ENCODE measurements around the gene TMEM88. TPM values are rescaled to one million over a fixed set of nuclear protein-coding genes. Genes with fewer than 3 reads are reported as not detected.
A peak's percentile ranks its signal among the peaks of the same experiment; 100 is the strongest.

TMEM88 gene
- total and polyA plus RNA-seq, 4 donors = 0.65 to 4.6 (median 3.7) TPM

GRCh38 chr17:7834957-7835813 is 19.7 kb upstream of the TMEM88 start:
- Histone ChIP-seq H3K36me3 (ENCODE audit: control insufficient read depth in 4 of 4, insufficient read depth in 3 of 4, low read depth in 1 of 4, low read length in 3 of 4) (no peaks in the 10 kb centered on the region), H3K27me3 (ENCODE audit: control insufficient read depth in 4 of 4, insufficient read depth in 4 of 4, low read length in 3 of 4) (no peaks in the 10 kb centered on the region), H3K27ac (ENCODE audit: low read depth in 1 of 2, low read length in 2 of 2) (peak overlapping the region; percentile 98 to 99), H3K4me1 (ENCODE audit: control insufficient read depth in 4 of 4, insufficient read depth in 4 of 4, low read length in 3 of 4) (peaks cover 7 to 56% (median 38%) of the 10 kb centered on the region in 4 donors), H3K9ac (ENCODE audit: low read depth in 1 of 2, low read length in 2 of 2) (peak overlapping the region; percentile 64 to 68), H3K4me3 (ENCODE audit: low read depth in 1 of 3, low read length in 3 of 3) (peak overlapping the region; percentile 59 to 74 (median 72)), H3K9me3 (ENCODE audit: control insufficient read depth in 4 of 4, low read length in 3 of 4) (no peaks in the 10 kb centered on the region)
- DNase-seq (ENCODE audit: low spot score) = peak; percentile 92
- under 1% methylated on average over 69 of the region's 69 CpGs for WGBS
- TF ChIP-seq, protein P1, sequence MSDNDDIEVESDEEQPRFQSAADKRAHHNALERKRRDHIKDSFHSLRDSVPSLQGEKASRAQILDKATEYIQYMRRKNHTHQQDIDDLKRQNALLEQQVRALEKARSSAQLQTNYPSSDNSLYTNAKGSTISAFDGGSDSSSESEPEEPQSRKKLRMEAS (IDR thresholded peaks at IDR 0.05) = no peak
- TF ChIP-seq EGR1 (IDR thresholded peaks at IDR 0.05; ENCODE audit: low read depth in 2 of 2) = no peak
- peak in 1 of 2 donors; percentile 9 for TF ChIP-seq JUND (IDR thresholded peaks at IDR 0.05)
- peak in 1 of 2 donors; percentile 11 for TF ChIP-seq RXRA (IDR thresholded peaks at IDR 0.05)
- peak in 1 of 2 donors; percentile 21 for TF ChIP-seq GABPA (IDR thresholded peaks at IDR 0.05 in 1 of 2, conservative IDR thresholded peaks at IDR 0.05 in 1 of 2)
- peak; percentile 54 for TF ChIP-seq CTCF (IDR thresholded peaks at IDR 0.05; ENCODE audit: low read depth, low read length, missing input control)
- TF ChIP-seq, protein P2, sequence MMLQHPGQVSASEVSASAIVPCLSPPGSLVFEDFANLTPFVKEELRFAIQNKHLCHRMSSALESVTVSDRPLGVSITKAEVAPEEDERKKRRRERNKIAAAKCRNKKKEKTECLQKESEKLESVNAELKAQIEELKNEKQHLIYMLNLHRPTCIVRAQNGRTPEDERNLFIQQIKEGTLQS (IDR thresholded peaks at IDR 0.05) = no peak
- peak; percentile 18 for TF ChIP-seq YY1 (IDR thresholded peaks at IDR 0.05)
- peak; percentile 67 to 78 for TF ChIP-seq RAD21 (IDR thresholded peaks at IDR 0.05)
- TF ChIP-seq, protein P3, sequence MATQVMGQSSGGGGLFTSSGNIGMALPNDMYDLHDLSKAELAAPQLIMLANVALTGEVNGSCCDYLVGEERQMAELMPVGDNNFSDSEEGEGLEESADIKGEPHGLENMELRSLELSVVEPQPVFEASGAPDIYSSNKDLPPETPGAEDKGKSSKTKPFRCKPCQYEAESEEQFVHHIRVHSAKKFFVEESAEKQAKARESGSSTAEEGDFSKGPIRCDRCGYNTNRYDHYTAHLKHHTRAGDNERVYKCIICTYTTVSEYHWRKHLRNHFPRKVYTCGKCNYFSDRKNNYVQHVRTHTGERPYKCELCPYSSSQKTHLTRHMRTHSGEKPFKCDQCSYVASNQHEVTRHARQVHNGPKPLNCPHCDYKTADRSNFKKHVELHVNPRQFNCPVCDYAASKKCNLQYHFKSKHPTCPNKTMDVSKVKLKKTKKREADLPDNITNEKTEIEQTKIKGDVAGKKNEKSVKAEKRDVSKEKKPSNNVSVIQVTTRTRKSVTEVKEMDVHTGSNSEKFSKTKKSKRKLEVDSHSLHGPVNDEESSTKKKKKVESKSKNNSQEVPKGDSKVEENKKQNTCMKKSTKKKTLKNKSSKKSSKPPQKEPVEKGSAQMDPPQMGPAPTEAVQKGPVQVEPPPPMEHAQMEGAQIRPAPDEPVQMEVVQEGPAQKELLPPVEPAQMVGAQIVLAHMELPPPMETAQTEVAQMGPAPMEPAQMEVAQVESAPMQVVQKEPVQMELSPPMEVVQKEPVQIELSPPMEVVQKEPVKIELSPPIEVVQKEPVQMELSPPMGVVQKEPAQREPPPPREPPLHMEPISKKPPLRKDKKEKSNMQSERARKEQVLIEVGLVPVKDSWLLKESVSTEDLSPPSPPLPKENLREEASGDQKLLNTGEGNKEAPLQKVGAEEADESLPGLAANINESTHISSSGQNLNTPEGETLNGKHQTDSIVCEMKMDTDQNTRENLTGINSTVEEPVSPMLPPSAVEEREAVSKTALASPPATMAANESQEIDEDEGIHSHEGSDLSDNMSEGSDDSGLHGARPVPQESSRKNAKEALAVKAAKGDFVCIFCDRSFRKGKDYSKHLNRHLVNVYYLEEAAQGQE (IDR thresholded peaks at IDR 0.05) = peak; percentile 17
- TF ChIP-seq HNF4G (IDR thresholded peaks at IDR 0.05) = no peak
- TF ChIP-seq NR2F2 (IDR thresholded peaks at IDR 0.05) = no peak
- TF ChIP-seq TAF1 (conservative IDR thresholded peaks at IDR 0.05) = no peak
- no peak for TF ChIP-seq FOXA1 (IDR thresholded peaks at IDR 0.05)
- TF ChIP-seq, protein P4, sequence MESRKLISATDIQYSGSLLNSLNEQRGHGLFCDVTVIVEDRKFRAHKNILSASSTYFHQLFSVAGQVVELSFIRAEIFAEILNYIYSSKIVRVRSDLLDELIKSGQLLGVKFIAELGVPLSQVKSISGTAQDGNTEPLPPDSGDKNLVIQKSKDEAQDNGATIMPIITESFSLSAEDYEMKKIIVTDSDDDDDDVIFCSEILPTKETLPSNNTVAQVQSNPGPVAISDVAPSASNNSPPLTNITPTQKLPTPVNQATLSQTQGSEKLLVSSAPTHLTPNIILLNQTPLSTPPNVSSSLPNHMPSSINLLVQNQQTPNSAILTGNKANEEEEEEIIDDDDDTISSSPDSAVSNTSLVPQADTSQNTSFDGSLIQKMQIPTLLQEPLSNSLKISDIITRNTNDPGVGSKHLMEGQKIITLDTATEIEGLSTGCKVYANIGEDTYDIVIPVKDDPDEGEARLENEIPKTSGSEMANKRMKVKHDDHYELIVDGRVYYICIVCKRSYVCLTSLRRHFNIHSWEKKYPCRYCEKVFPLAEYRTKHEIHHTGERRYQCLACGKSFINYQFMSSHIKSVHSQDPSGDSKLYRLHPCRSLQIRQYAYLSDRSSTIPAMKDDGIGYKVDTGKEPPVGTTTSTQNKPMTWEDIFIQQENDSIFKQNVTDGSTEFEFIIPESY (IDR thresholded peaks at IDR 0.05) = peak; percentile 95
- peak in 1 of 2 donors; percentile 31 for TF ChIP-seq HNF4A (conservative IDR thresholded peaks at IDR 0.05)
- peak; percentile 45 for TF ChIP-seq SP1 (IDR thresholded peaks at IDR 0.05)
- TF ChIP-seq FOXA2 (IDR thresholded peaks at IDR 0.05) = no peak

Measured in liver (tissue), 9 donors.